ENCODE measurements around the gene SFMBT2.

- no peak for TF ChIP-seq EZH2phosphoT487 (IDR thresholded peaks at IDR 0.05; ENCODE audit: borderline replicate concordance, low read length)
- TF ChIP-seq, protein P1, sequence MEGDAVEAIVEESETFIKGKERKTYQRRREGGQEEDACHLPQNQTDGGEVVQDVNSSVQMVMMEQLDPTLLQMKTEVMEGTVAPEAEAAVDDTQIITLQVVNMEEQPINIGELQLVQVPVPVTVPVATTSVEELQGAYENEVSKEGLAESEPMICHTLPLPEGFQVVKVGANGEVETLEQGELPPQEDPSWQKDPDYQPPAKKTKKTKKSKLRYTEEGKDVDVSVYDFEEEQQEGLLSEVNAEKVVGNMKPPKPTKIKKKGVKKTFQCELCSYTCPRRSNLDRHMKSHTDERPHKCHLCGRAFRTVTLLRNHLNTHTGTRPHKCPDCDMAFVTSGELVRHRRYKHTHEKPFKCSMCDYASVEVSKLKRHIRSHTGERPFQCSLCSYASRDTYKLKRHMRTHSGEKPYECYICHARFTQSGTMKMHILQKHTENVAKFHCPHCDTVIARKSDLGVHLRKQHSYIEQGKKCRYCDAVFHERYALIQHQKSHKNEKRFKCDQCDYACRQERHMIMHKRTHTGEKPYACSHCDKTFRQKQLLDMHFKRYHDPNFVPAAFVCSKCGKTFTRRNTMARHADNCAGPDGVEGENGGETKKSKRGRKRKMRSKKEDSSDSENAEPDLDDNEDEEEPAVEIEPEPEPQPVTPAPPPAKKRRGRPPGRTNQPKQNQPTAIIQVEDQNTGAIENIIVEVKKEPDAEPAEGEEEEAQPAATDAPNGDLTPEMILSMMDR (IDR thresholded peaks at IDR 0.05; ENCODE audit: low read depth, low read length, poor library complexity, severe bottlenecking): no peak
Measured at GRCh38 chr10:7359356-7359755, 51.5 kb downstream of the SFMBT2 start.
